HEK293 (cell line): ENCODE measurements around the gene TRIM2.

ENCODE experiments used
- CTCF ChIA-PET: fragments of 350-600 bp; formaldehyde crosslinking; extraction: SDS; loops from one replicate; lab custom pipeline; 2021; ENCODE audit warnings: antibody characterized with exemption; lab: Yijun Ruan, JAX
- POLR2A ChIA-PET: fragments of 300-600 bp; formaldehyde crosslinking; extraction: SDS; loops from one replicate; lab custom pipeline; 2020; ENCODE audit warnings: antibody characterized with exemption, inconsistent platforms; lab: Yijun Ruan, JAX
- H3K27ac ChIP-seq: fragments of 200-500 bp; sonication (Bioruptor generic); 2 replicates; pipeline ENCODE4 v1.5.1; 2014; ENCODE audit warnings: low read depth, low read length, control low read depth, inconsistent platforms; ENCODE audit errors: extremely low read depth
- H3K36me3 ChIP-seq, 2 experiments: fragments of 200-500 bp in 1 of 2; sonication (Bioruptor generic) in 1 of 2; 1 replicate in 1 of 2; 2 replicates in 1 of 2; pipeline ENCODE4 v1.5.1; 2014 to 2017; ENCODE audit warnings: inconsistent platforms in 2 of 2, low read length in 2 of 2; ENCODE audit not compliant: control insufficient read depth in 2 of 2, insufficient read depth in 1 of 2
- H3K4me1 ChIP-seq: fragments of 200-500 bp; sonication (Bioruptor generic); 2 replicates; pipeline ENCODE4 v1.5.1; 2014; ENCODE audit warnings: mild to moderate bottlenecking, low read length, inconsistent platforms; ENCODE audit not compliant: control insufficient read depth, insufficient read depth
- H3K4me3 ChIP-seq: 2 replicates; pipeline ENCODE4 v1.5.1; 2011; ENCODE audit warnings: low read depth, mild to moderate bottlenecking, control low read depth, low read length, moderate library complexity
- H3K9me3 ChIP-seq: fragments of 200-500 bp; sonication (Bioruptor generic); 2 replicates; pipeline ENCODE4 v1.5.1; 2014; ENCODE audit warnings: low read depth, low read length, inconsistent platforms; ENCODE audit not compliant: control insufficient read depth, insufficient read depth
- GFI1B ChIP-seq: fragments of 450-650 bp; formaldehyde crosslinking; IDR thresholded peaks from 2 replicates; pipeline ENCODE4 v1.5.1; 2016; ENCODE audit warnings: missing biosample characterization, missing genetic modification characterization
- SETDB1 ChIP-seq: IDR thresholded peaks from one replicate; pipeline ENCODE4 v1.6.1; 2017; ENCODE audit warnings: mild to moderate bottlenecking, low read length, moderate library complexity, mixed read lengths; ENCODE audit not compliant: insufficient read length
- SP2 ChIP-seq: fragments of 450-650 bp; formaldehyde crosslinking; IDR thresholded peaks from 2 replicates; pipeline ENCODE4 v1.5.1; 2016; ENCODE audit warnings: missing biosample characterization, missing genetic modification characterization
- ZBTB1 ChIP-seq: fragments of 450-650 bp; formaldehyde crosslinking; IDR thresholded peaks from 2 replicates; pipeline ENCODE4 v1.5.1; 2016; ENCODE audit warnings: missing biosample characterization, missing genetic modification characterization
- ZBTB17 ChIP-seq: fragments of 450-650 bp; formaldehyde crosslinking; IDR thresholded peaks from 2 replicates; pipeline ENCODE4 v1.5.1; 2016; ENCODE audit warnings: missing biosample characterization, missing genetic modification characterization
- ZEB2 ChIP-seq: fragments of 450-650 bp; formaldehyde crosslinking; IDR thresholded peaks from 2 replicates; pipeline ENCODE4 v1.5.1; 2016; ENCODE audit warnings: missing biosample characterization, missing genetic modification characterization
- ZNF114 ChIP-seq: fragments of 450-650 bp; formaldehyde crosslinking; IDR thresholded peaks from 2 replicates; pipeline ENCODE4 v1.5.0; 2017; ENCODE audit warnings: missing biosample characterization, missing genetic modification characterization
- ZNF132 ChIP-seq: fragments of 450-650 bp; formaldehyde crosslinking; IDR thresholded peaks from 2 replicates; pipeline ENCODE4 v1.5.1; 2017; ENCODE audit warnings: missing biosample characterization, missing genetic modification characterization, borderline replicate concordance
- ZNF221 ChIP-seq: fragments of 450-650 bp; formaldehyde crosslinking; IDR thresholded peaks from 2 replicates; pipeline ENCODE4 v1.5.1; 2017; ENCODE audit warnings: missing biosample characterization, missing genetic modification characterization, borderline replicate concordance
- ZNF223 ChIP-seq: fragments of 450-650 bp; formaldehyde crosslinking; IDR thresholded peaks from 2 replicates; pipeline ENCODE4 v1.5.1; 2016; ENCODE audit warnings: missing biosample characterization, missing genetic modification characterization
- ZNF23 ChIP-seq: fragments of 450-650 bp; formaldehyde crosslinking; IDR thresholded peaks from 2 replicates; pipeline ENCODE4 v1.5.1; 2016; ENCODE audit warnings: missing biosample characterization, missing genetic modification characterization, borderline replicate concordance
- ZNF239 ChIP-seq: fragments of 450-650 bp; formaldehyde crosslinking; IDR thresholded peaks from 2 replicates; pipeline ENCODE4 v1.5.1; 2016; ENCODE audit warnings: missing biosample characterization, missing genetic modification characterization
- ZNF302 ChIP-seq: fragments of 450-650 bp; formaldehyde crosslinking; IDR thresholded peaks from 2 replicates; pipeline ENCODE4 v1.5.1; 2016; ENCODE audit warnings: missing biosample characterization, missing genetic modification characterization, low read depth
- ZNF433 ChIP-seq: fragments of 450-650 bp; formaldehyde crosslinking; IDR thresholded peaks from 2 replicates; pipeline ENCODE4 v1.5.1; 2016; ENCODE audit warnings: missing biosample characterization, missing genetic modification characterization, low read depth
- ZNF555 ChIP-seq: fragments of 450-650 bp; formaldehyde crosslinking; conservative IDR thresholded peaks from 2 replicates; pipeline ENCODE4 v1.5.1; 2017; ENCODE audit warnings: missing biosample characterization, mild to moderate bottlenecking, missing genetic modification characterization, inconsistent platforms
- ZNF561 ChIP-seq: fragments of 450-650 bp; IDR thresholded peaks from 2 replicates; pipeline ENCODE4 v1.5.1; 2018; ENCODE audit warnings: missing biosample characterization, missing genetic modification characterization, borderline replicate concordance
- TF ChIP-seq, protein P1 (sequence below): fragments of 450-650 bp; formaldehyde crosslinking; IDR thresholded peaks from 2 replicates; pipeline ENCODE4 v1.5.1; 2016; ENCODE audit warnings: missing biosample characterization, missing genetic modification characterization
- TF ChIP-seq, protein P2 (sequence below): fragments of 450-650 bp; formaldehyde crosslinking; IDR thresholded peaks from 2 replicates; pipeline ENCODE4 v1.5.1; 2016; ENCODE audit warnings: missing biosample characterization, missing genetic modification characterization
- TF ChIP-seq, protein P3 (sequence below): fragments of 450-650 bp; formaldehyde crosslinking; IDR thresholded peaks from 2 replicates; pipeline ENCODE4 v1.5.1; 2017; ENCODE audit warnings: missing biosample characterization, missing genetic modification characterization
- TF ChIP-seq, protein P4 (sequence below): fragments of 450-650 bp; formaldehyde crosslinking; IDR thresholded peaks from 2 replicates; pipeline ENCODE4 v1.5.1; 2016; ENCODE audit warnings: missing biosample characterization, missing genetic modification characterization
- TF ChIP-seq, protein P5 (sequence below): fragments of 450-650 bp; formaldehyde crosslinking; IDR thresholded peaks from 2 replicates; pipeline ENCODE4 v1.5.1; 2016; ENCODE audit warnings: missing biosample characterization, missing genetic modification characterization, low read depth
- TF ChIP-seq, protein P6 (sequence below): fragments of 450-650 bp; formaldehyde crosslinking; IDR thresholded peaks from 2 replicates; pipeline ENCODE4 v1.5.1; 2016; ENCODE audit warnings: missing biosample characterization, missing genetic modification characterization

The TRIM2 gene

DNA sequence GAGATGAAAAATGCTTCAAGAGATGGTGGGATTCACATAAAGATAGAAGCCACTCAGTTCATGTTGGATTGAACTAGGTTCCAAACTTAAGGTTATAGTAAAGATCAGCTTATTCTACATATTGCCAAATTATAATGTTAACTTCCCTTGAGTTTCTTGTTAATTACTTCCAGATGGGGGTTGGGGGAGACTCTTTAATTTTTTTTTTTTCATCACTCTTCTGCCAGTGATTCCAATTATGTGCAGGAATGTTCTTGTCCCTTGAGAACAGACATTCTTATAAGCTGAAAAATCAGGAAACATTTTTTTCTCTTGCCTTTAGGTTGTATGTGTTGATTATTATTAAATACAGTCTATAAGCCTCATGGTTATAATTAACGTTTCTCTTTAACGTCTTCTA, 170.2 kb downstream of the TRIM2 start (continued):
- TF ChIP-seq, protein P1, sequence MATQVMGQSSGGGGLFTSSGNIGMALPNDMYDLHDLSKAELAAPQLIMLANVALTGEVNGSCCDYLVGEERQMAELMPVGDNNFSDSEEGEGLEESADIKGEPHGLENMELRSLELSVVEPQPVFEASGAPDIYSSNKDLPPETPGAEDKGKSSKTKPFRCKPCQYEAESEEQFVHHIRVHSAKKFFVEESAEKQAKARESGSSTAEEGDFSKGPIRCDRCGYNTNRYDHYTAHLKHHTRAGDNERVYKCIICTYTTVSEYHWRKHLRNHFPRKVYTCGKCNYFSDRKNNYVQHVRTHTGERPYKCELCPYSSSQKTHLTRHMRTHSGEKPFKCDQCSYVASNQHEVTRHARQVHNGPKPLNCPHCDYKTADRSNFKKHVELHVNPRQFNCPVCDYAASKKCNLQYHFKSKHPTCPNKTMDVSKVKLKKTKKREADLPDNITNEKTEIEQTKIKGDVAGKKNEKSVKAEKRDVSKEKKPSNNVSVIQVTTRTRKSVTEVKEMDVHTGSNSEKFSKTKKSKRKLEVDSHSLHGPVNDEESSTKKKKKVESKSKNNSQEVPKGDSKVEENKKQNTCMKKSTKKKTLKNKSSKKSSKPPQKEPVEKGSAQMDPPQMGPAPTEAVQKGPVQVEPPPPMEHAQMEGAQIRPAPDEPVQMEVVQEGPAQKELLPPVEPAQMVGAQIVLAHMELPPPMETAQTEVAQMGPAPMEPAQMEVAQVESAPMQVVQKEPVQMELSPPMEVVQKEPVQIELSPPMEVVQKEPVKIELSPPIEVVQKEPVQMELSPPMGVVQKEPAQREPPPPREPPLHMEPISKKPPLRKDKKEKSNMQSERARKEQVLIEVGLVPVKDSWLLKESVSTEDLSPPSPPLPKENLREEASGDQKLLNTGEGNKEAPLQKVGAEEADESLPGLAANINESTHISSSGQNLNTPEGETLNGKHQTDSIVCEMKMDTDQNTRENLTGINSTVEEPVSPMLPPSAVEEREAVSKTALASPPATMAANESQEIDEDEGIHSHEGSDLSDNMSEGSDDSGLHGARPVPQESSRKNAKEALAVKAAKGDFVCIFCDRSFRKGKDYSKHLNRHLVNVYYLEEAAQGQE (tag by site-specific recombination): no peak
- TF ChIP-seq, protein P2, sequence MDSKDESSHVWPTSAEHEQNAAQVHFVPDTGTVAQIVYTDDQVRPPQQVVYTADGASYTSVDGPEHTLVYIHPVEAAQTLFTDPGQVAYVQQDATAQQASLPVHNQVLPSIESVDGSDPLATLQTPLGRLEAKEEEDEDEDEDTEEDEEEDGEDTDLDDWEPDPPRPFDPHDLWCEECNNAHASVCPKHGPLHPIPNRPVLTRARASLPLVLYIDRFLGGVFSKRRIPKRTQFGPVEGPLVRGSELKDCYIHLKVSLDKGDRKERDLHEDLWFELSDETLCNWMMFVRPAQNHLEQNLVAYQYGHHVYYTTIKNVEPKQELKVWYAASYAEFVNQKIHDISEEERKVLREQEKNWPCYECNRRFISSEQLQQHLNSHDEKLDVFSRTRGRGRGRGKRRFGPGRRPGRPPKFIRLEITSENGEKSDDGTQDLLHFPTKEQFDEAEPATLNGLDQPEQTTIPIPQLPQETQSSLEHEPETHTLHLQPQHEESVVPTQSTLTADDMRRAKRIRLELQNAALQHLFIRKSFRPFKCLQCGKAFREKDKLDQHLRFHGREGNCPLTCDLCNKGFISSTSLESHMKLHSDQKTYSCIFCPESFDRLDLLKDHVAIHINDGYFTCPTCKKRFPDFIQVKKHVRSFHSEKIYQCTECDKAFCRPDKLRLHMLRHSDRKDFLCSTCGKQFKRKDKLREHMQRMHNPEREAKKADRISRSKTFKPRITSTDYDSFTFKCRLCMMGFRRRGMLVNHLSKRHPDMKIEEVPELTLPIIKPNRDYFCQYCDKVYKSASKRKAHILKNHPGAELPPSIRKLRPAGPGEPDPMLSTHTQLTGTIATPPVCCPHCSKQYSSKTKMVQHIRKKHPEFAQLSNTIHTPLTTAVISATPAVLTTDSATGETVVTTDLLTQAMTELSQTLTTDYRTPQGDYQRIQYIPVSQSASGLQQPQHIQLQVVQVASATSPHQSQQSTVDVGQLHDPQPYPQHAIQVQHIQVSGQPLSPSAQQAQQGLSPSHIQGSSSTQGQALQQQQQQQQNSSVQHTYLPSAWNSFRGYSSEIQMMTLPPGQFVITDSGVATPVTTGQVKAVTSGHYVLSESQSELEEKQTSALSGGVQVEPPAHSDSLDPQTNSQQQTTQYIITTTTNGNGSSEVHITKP (tag by site-specific recombination): no peak
- TF ChIP-seq ZNF555 (tag by site-specific recombination): no peak
- TF ChIP-seq SP2 (tag by site-specific recombination): no peak
- no peak for TF ChIP-seq ZBTB17 (tag by site-specific recombination)

DNA sequence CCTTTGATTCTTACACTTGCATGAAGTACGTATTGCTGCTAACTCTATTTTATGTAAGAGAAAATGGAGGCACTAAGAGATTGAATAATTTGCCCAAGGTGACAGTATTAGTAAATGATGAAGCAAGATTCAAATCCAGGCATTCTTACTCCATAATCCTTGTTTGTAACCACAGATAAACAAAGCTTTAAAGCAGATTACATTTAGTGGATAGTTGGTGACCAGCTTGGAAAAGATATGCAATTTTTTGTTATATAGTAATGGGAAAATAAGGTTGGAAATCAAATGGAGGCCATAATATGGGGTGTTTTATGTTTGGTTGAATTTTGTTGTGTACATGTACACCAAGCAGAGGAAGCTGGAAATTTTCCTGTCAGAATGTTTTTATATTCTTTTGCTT, 171.1 kb downstream of the TRIM2 start:
- Histone ChIP-seq H3K4me1 (no peaks in the 10 kb centered on the region), H3K27ac (no peak overlapping the region), H3K9me3 (no peaks in the 10 kb centered on the region), H3K36me3 (peaks cover 0 to 20% of the 10 kb centered on the region in 2 experiments; a peak in 1 of 3 replicates), H3K4me3 (no peak overlapping the region)
- CTCF ChIA-PET: interaction anchor here (0.5 to 0.6 kb wide), 2 partner anchors 34 to 223 kb away, joined by 3 read pairs; no protein-coding TSS in a partner anchor
- POLR2A ChIA-PET: no interaction called here
- TF ChIP-seq ZNF23 (tag by site-specific recombination) (no peak), ZNF561 (tag by site-specific recombination) (no peak), ZNF223 (no peak), GFI1B (tag by site-specific recombination) (no peak), ZNF433 (tag by site-specific recombination) (no peak), ZNF114 (tag by site-specific recombination) (no peak), ZNF302 (tag by site-specific recombination) (no peak), ZBTB1 (no peak), ZNF132 (tag by site-specific recombination) (no peak), SETDB1 (no peak), ZNF239 (tag by site-specific recombination) (no peak), ZEB2 (tag by site-specific recombination) (no peak), ZNF221 (tag by site-specific recombination) (no peak), SP2 (tag by site-specific recombination) (no peak)
- TF ChIP-seq, protein P3, sequence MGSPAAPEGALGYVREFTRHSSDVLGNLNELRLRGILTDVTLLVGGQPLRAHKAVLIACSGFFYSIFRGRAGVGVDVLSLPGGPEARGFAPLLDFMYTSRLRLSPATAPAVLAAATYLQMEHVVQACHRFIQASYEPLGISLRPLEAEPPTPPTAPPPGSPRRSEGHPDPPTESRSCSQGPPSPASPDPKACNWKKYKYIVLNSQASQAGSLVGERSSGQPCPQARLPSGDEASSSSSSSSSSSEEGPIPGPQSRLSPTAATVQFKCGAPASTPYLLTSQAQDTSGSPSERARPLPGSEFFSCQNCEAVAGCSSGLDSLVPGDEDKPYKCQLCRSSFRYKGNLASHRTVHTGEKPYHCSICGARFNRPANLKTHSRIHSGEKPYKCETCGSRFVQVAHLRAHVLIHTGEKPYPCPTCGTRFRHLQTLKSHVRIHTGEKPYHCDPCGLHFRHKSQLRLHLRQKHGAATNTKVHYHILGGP: no peak
- TF ChIP-seq, protein P4, sequence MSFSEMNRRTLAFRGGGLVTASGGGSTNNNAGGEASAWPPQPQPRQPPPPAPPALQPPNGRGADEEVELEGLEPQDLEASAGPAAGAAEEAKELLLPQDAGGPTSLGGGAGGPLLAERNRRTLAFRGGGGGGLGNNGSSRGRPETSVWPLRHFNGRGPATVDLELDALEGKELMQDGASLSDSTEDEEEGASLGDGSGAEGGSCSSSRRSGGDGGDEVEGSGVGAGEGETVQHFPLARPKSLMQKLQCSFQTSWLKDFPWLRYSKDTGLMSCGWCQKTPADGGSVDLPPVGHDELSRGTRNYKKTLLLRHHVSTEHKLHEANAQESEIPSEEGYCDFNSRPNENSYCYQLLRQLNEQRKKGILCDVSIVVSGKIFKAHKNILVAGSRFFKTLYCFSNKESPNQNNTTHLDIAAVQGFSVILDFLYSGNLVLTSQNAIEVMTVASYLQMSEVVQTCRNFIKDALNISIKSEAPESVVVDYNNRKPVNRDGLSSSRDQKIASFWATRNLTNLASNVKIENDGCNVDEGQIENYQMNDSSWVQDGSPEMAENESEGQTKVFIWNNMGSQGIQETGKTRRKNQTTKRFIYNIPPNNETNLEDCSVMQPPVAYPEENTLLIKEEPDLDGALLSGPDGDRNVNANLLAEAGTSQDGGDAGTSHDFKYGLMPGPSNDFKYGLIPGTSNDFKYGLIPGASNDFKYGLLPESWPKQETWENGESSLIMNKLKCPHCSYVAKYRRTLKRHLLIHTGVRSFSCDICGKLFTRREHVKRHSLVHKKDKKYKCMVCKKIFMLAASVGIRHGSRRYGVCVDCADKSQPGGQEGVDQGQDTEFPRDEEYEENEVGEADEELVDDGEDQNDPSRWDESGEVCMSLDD (tag by site-specific recombination): no peak
- TF ChIP-seq, protein P5, sequence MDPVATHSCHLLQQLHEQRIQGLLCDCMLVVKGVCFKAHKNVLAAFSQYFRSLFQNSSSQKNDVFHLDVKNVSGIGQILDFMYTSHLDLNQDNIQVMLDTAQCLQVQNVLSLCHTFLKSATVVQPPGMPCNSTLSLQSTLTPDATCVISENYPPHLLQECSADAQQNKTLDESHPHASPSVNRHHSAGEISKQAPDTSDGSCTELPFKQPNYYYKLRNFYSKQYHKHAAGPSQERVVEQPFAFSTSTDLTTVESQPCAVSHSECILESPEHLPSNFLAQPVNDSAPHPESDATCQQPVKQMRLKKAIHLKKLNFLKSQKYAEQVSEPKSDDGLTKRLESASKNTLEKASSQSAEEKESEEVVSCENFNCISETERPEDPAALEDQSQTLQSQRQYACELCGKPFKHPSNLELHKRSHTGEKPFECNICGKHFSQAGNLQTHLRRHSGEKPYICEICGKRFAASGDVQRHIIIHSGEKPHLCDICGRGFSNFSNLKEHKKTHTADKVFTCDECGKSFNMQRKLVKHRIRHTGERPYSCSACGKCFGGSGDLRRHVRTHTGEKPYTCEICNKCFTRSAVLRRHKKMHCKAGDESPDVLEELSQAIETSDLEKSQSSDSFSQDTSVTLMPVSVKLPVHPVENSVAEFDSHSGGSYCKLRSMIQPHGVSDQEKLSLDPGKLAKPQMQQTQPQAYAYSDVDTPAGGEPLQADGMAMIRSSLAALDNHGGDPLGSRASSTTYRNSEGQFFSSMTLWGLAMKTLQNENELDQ: no peak
- TF ChIP-seq, protein P6, sequence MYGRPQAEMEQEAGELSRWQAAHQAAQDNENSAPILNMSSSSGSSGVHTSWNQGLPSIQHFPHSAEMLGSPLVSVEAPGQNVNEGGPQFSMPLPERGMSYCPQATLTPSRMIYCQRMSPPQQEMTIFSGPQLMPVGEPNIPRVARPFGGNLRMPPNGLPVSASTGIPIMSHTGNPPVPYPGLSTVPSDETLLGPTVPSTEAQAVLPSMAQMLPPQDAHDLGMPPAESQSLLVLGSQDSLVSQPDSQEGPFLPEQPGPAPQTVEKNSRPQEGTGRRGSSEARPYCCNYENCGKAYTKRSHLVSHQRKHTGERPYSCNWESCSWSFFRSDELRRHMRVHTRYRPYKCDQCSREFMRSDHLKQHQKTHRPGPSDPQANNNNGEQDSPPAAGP: no peak
